Right atrium auricular region (tissue), 2 donors: ENCODE data around the gene LTBP2. TPM values are rescaled to one million over a fixed set of nuclear protein-coding genes. Genes with fewer than 3 reads are reported as not detected.

Experiments
- DNase-seq: peaks from one replicate; pipeline ENCODE4 v3.0.0-alpha.2; 2019; ENCODE audit warnings: low spot score
- H3K27ac ChIP-seq, 2 donors: fragments of 200-600 bp; sonication (generic); 1 replicate in 1 of 2; 2 replicates in 1 of 2; pipeline ENCODE4 v1.5.1; 2016 to 2019
- H3K27me3 ChIP-seq, 2 donors: fragments of 200-600 bp; sonication (generic); one replicate each; pipeline versions ENCODE4 v1.5.1 to v1.6.0; 2017 to 2019
- H3K36me3 ChIP-seq: fragments of 200-600 bp; sonication (generic); one replicate; pipeline ENCODE4 v1.5.1; 2016
- H3K4me1 ChIP-seq, 2 donors: fragments of 200-600 bp; sonication (generic); one replicate each; pipeline versions ENCODE4 v1.5.1 to v1.6.0; 2017 to 2019
- H3K4me3 ChIP-seq, 2 donors: fragments of 200-600 bp; sonication (generic); 1 replicate in 1 of 2; 2 replicates in 1 of 2; pipeline ENCODE4 v1.5.1; 2017 to 2019; ENCODE audit warnings: mild to moderate bottlenecking in 1 of 2, moderate library complexity in 1 of 2
- H3K9me3 ChIP-seq, 2 donors: fragments of 200-600 bp; sonication (generic); one replicate each; pipeline ENCODE4 v1.5.1; 2019
- total RNA-seq, 2 donors: library from RNA; depleted of rRNA; stranded (reverse); fragments of >200 nt; gene quantifications; one replicate each; pipeline ENCODE4 v1.1.0, GENCODE V29; 2016
- TF ChIP-seq, protein P1 (sequence below), 2 donors: fragments of 200-600 bp; sonication (generic); IDR thresholded peaks; one replicate each; pipeline ENCODE4 v1.5.1; 2019; ENCODE audit warnings: antibody characterized with exemption in 2 of 2

The LTBP2 gene
- total RNA-seq, result 100 to 1,000 TPM in 1 of 2 donors, 10 to 100 TPM in 1; 32.1 to 102 TPM

DNA sequence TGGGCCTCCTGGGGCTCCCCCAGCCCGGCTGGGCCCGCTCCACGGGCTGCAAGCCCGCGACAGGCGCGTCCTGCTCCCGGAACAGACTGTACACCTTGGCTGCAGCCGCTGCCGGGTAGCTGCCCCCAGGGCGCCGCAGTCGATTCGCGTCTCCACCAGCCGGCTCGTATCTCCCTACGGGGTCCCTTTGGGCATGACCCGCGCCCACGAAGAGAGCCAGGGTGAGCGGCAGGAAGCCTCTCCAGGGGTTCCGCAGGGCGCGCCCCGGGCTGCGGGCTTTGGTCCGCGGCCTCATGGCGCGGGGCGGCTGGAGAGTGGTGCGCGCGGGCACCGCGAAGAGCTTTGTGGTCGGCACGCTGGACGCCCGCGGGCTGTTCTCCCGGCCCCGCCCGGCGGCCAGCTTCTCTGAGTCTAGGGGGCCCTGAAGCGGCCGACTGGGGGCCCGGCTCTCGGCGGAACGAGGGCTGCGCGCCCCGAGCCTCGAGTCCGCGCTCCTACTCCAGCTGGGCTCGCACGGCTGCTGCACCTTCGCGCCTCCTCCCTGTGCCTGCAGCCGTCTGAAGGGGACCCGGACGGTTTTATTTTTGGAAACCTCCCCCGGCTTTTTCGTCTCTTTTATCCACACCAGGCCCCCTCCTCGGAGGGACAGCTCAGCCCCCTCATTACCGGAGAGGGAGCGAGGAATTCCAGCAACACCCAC lies at the start of gene LTBP2:
LTBP2 (minus strand) TSS at position 588 of the 700 bp plus-strand sequence; CDS start at position 295, 293 bp downstream.
- peak within 1 kb of the TSS; percentile 46 to 73 for H3K4me3 ChIP-seq
- TF ChIP-seq, protein P1, sequence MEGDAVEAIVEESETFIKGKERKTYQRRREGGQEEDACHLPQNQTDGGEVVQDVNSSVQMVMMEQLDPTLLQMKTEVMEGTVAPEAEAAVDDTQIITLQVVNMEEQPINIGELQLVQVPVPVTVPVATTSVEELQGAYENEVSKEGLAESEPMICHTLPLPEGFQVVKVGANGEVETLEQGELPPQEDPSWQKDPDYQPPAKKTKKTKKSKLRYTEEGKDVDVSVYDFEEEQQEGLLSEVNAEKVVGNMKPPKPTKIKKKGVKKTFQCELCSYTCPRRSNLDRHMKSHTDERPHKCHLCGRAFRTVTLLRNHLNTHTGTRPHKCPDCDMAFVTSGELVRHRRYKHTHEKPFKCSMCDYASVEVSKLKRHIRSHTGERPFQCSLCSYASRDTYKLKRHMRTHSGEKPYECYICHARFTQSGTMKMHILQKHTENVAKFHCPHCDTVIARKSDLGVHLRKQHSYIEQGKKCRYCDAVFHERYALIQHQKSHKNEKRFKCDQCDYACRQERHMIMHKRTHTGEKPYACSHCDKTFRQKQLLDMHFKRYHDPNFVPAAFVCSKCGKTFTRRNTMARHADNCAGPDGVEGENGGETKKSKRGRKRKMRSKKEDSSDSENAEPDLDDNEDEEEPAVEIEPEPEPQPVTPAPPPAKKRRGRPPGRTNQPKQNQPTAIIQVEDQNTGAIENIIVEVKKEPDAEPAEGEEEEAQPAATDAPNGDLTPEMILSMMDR (IDR thresholded peaks at IDR 0.05), result no peak
- peak within 1 kb of the TSS; percentile 64 to 67 for H3K27ac ChIP-seq
- no peak for DNase-seq
- H3K4me1 ChIP-seq, result peaks cover 0 to 23% of the 10 kb centered on the region in 2 donors
- H3K36me3 ChIP-seq, result no peaks in the 10 kb centered on the region
- no peaks in the 10 kb centered on the region for H3K9me3 ChIP-seq
- H3K27me3 ChIP-seq, result no peaks in the 10 kb centered on the region

DNA sequence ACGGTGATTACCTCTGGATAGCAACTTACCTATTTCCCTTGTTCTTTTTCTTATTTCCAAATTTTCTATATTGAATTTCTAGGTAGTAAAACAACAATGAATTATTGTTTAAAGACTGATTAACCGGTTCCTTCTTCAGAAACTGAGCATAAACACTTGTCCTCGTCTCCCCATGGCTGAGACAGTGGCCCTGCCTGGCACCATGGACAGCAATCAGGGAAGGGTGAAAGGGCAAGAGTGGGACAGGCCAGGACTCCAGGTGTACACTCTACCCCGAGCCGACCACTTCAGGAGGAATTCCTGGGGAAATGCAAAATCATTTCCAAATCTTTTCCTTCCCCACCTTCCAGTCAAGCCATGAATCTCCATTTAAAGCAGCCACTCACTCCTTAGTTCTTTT lies 48.8 kb upstream of the LTBP2 start:
- H3K4me3 ChIP-seq, result no peak overlapping the region
- H3K27ac ChIP-seq, result peak overlapping the region; percentile 49 to 70
- H3K4me1 ChIP-seq, result peaks cover 0 to 25% of the 10 kb centered on the region in 2 donors
- no peaks in the 10 kb centered on the region for H3K9me3 ChIP-seq
- no peaks in the 10 kb centered on the region for H3K27me3 ChIP-seq
- TF ChIP-seq, protein P1 (IDR thresholded peaks at IDR 0.05), result no peak
- peaks cover 52% of the 10 kb centered on the region for H3K36me3 ChIP-seq
- DNase-seq, result no peak

- no peak for DNase-seq
- no peaks in the 10 kb centered on the region for H3K9me3 ChIP-seq
- peaks cover 46% of the 10 kb centered on the region for H3K36me3 ChIP-seq
- peak overlapping the region in 1 of 2 donors; percentile 70 for H3K27ac ChIP-seq
- H3K4me1 ChIP-seq, result peaks cover 0 to 25% of the 10 kb centered on the region in 2 donors
- TF ChIP-seq, protein P1 (IDR thresholded peaks at IDR 0.05), result no peak
- H3K27me3 ChIP-seq, result no peaks in the 10 kb centered on the region
- no peak overlapping the region for H3K4me3 ChIP-seq
Observed at GRCh38 chr14:74660167-74660566, 48.1 kb upstream of the LTBP2 start.

- no peaks in the 10 kb centered on the region for H3K27me3 ChIP-seq
- TF ChIP-seq, protein P1 (IDR thresholded peaks at IDR 0.05), result no peak
- H3K27ac ChIP-seq, result no peak overlapping the region
- no peak overlapping the region for H3K4me3 ChIP-seq
- DNase-seq, result no peak
- peaks cover 0 to 18% of the 10 kb centered on the region in 2 donors for H3K4me1 ChIP-seq
- no peaks in the 10 kb centered on the region for H3K9me3 ChIP-seq
- peaks cover 35% of the 10 kb centered on the region for H3K36me3 ChIP-seq
Observed at GRCh38 chr14:74658535-74659131, 46.6 kb upstream of the LTBP2 start.

- TF ChIP-seq, protein P1 (IDR thresholded peaks at IDR 0.05), result no peak
- Histone ChIP-seq H3K4me3 (no peak overlapping the region), H3K27ac (no peak overlapping the region), H3K4me1 (peaks cover 0 to 3% of the 10 kb centered on the region in 2 donors), H3K9me3 (no peaks in the 10 kb centered on the region), H3K36me3 (peaks cover 21% of the 10 kb centered on the region), H3K27me3 (no peaks in the 10 kb centered on the region)
- DNase-seq, result no peak
Observed at GRCh38 chr14:74656964-74657363, 44.9 kb upstream of the LTBP2 start.
